Measurements from ENCODE around the gene MMP25.

- no peak for TF ChIP-seq CTCF (optimal IDR thresholded peaks at IDR 0.05 in 1 of 3, IDR thresholded peaks at IDR 0.05 in 1 of 3, conservative IDR thresholded peaks at IDR 0.05 in 1 of 3; ENCODE audit: extremely low read depth in 1 of 3, insufficient read depth in 2 of 3, low read length in 3 of 3)
- no peak for TF ChIP-seq EZH2 (IDR thresholded peaks at IDR 0.05; ENCODE audit: low read length)
Observed at GRCh38 chr16:3063625-3064386, 17.4 kb downstream of the MMP25 start.

Data from keratinocyte (primary cell).